ENCODE results near the gene FHIT.

FHIT gene

DNA sequence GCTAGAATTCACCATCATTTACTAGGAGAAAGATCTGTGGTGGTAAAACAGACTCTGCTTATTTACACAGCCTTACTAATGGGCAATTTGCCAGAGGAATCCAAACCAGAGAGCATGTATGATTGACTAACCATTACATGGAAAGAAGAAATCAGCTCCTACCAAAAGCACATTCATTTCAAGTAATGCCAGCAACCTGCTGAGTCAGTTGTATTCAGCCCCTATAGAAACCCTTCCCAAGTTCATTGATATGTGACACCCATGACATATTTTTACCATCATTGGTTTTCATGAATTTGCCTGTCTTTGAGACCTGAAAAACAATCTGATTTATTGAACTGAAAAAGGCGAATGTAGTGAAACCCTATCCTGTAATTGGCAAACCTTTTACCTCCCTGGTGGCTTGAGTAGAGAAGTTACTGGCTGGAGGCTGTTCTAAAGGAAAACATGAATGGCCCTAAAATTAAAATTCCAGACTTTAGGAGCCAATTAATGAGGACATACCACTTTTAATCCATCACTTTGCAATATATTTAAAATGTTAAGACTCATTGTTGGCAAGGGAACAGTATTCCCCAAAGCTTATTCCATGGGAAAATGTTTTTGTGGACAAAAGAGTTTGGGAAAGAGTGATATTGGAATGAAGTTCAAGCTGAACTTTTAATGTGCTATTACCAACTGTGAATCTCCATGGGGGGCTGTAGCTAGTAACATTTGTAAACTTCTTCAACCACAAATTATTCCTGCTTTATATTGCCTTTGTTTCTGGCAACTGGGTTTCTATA, 542.9 kb downstream of the FHIT start:
- Histone ChIP-seq H3K27me3 (replicated peaks) (no peaks in the 10 kb centered on the region), H3K4me3 (ENCODE audit: low read depth, low read length) (no peak overlapping the region), H3K36me3 (replicated peaks) (no peaks in the 10 kb centered on the region), H3K27ac (no peak overlapping the region)
- in situ Hi-C loops (cut with HindIII; ENCODE audit: low pct_ligation_motif_present, low sequenced_read_pairs), result no loop called here
- DNase-seq, result peak; percentile 82
- TF ChIP-seq, protein P1, sequence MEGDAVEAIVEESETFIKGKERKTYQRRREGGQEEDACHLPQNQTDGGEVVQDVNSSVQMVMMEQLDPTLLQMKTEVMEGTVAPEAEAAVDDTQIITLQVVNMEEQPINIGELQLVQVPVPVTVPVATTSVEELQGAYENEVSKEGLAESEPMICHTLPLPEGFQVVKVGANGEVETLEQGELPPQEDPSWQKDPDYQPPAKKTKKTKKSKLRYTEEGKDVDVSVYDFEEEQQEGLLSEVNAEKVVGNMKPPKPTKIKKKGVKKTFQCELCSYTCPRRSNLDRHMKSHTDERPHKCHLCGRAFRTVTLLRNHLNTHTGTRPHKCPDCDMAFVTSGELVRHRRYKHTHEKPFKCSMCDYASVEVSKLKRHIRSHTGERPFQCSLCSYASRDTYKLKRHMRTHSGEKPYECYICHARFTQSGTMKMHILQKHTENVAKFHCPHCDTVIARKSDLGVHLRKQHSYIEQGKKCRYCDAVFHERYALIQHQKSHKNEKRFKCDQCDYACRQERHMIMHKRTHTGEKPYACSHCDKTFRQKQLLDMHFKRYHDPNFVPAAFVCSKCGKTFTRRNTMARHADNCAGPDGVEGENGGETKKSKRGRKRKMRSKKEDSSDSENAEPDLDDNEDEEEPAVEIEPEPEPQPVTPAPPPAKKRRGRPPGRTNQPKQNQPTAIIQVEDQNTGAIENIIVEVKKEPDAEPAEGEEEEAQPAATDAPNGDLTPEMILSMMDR (IDR thresholded peaks at IDR 0.05; ENCODE audit: low read depth, low read length, missing control alignments), result no peak

DNA sequence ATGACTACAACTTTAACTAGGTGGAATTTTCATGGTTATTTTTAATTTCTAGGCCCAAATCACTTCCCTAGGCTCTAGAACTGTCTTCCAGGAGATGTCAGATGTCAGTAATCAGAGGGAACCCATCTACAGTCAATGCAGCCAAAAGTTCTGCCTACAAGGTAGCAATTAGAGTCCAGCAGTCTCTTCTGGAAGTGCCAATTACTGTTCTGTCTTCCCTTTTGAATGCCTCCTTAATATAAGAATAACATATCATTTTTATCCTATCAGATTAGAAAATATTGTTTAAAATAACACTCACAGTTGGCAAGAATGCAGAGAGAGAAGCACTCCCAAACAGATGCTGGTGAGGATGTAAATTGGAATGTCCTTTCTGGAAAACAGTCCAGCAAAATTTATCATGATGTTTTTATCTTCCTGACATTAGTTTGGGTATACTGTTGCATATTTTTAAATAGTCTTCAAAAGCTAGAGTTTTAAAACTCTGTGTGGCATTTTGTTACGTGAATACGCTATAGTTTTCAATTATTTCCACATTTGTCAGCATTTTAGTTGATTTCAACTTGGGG, 543.7 kb downstream of the FHIT start:
- Histone ChIP-seq H3K36me3 (replicated peaks) (no peaks in the 10 kb centered on the region), H3K27me3 (replicated peaks) (no peaks in the 10 kb centered on the region), H3K4me3 (ENCODE audit: low read depth, low read length) (no peak overlapping the region), H3K27ac (no peak overlapping the region)
- DNase-seq, result no peak
- in situ Hi-C loops (cut with HindIII; ENCODE audit: low pct_ligation_motif_present, low sequenced_read_pairs), result no loop called here
- TF ChIP-seq, protein P1 (IDR thresholded peaks at IDR 0.05; ENCODE audit: low read depth, low read length, missing control alignments), result no peak

DNA sequence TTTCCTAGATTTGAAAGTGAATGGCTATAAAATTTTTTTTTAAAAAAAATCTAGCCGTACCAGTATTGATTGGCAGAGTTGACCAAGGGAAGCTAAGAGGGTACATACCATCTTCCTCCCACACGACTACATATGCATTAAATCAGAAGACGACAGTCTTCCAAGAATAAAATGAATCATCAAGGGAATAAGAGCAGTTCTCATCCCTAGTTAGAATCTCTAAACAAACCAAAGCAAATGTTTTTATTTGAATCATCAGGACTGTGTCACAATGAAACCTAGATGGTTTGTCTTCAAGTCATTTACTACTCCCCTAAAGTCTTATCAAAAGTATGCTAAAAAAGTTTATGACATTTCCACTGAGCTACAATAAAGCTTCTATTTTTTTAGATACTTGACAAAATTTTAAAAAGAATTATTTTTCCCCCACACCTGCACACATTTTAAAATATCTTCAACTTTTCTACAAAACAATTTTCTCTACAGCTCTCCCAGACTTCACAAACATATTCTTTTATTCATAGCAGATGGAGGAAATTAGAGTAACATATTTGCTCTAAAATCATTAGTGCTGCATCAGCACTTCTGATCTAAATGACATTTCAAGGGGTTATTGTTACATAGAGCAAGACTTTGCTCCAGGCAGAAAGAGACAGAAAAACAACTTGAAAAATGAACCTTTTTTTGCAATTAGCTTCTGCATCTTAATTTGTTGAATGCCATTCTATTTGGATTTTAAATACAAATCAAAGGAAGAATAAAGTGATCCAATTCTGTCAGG, 547.1 kb downstream of the FHIT start:
- TF ChIP-seq, protein P1 (IDR thresholded peaks at IDR 0.05; ENCODE audit: low read depth, low read length, missing control alignments), result no peak
- peak; percentile 13 for DNase-seq

DNA sequence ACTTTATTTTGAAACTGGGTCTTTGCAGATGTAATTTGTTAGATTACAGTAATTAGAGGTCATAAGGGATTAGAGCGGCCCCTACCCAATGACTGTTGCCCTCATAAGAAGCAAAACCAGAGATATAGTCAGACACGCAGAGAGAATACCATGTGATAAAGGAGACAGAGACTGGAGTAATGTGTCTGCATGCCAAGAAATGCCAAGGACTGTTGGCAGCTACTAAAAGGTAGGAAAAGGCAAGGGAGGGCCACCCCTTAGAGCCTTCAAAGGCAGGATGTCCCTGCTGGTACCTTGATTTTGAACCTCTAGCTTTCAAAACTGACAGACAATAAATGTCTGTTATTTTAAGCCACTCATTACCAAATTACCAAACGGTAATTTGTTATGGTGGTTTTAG, 548.2 kb downstream of the FHIT start:
- no peak for DNase-seq
- TF ChIP-seq, protein P1 (IDR thresholded peaks at IDR 0.05; ENCODE audit: low read depth, low read length, missing control alignments), result no peak
- H3K36me3 ChIP-seq (replicated peaks), result no peaks in the 10 kb centered on the region
- H3K27me3 ChIP-seq (replicated peaks), result no peaks in the 10 kb centered on the region
- in situ Hi-C loops (cut with HindIII; ENCODE audit: low pct_ligation_motif_present, low sequenced_read_pairs), result no loop called here
- H3K27ac ChIP-seq, result no peak overlapping the region
- H3K4me3 ChIP-seq (ENCODE audit: low read depth, low read length), result no peak overlapping the region

More for the DNA sequence above, 547.1 kb downstream of the FHIT start:
- no peaks in the 10 kb centered on the region for H3K36me3 ChIP-seq (replicated peaks)
- H3K27me3 ChIP-seq (replicated peaks), result no peaks in the 10 kb centered on the region
- H3K27ac ChIP-seq, result no peak overlapping the region
- in situ Hi-C loops (cut with HindIII; ENCODE audit: low pct_ligation_motif_present, low sequenced_read_pairs), result no loop called here
- H3K4me3 ChIP-seq (ENCODE audit: low read depth, low read length), result no peak overlapping the region

DNA sequence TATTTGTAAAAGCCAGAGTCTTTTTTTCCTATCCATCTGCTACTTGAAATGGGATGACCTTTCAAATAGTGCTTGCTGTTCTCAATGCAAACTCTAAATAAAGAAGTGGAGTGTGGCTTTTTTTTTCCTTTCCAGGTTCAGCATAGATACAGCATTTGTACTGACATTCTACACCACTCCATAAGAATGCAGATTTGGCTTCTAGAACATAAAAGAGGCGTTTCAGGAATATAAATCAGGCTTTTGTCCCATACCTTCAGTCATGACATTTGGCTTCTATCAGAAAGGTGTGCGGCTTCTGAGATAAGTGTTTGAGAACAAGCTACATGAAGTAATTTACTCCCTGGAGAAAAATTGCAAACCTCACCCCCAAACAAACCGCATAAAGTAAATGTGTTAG, 553.1 kb downstream of the FHIT start:
- H3K4me3 ChIP-seq (ENCODE audit: low read depth, low read length), result no peak overlapping the region
- DNase-seq, result no peak
- H3K36me3 ChIP-seq (replicated peaks), result no peaks in the 10 kb centered on the region
- in situ Hi-C loops (cut with HindIII; ENCODE audit: low pct_ligation_motif_present, low sequenced_read_pairs), result no loop called here
- TF ChIP-seq, protein P1 (IDR thresholded peaks at IDR 0.05; ENCODE audit: low read depth, low read length, missing control alignments), result no peak
- H3K27me3 ChIP-seq (replicated peaks), result no peaks in the 10 kb centered on the region
- no peak overlapping the region for H3K27ac ChIP-seq
